Left ventricle myocardium superior (tissue), 1 donor: Measurements from ENCODE around the gene MED27. TPM values are rescaled to one million over a fixed set of nuclear protein-coding genes. Genes with fewer than 3 reads are reported as not detected.
A peak's percentile ranks its signal among the peaks of the same experiment; 100 is the strongest.

ENCODE experiments used
- ATAC-seq: fragments of 200-7000 bp; cut with Tn5 transposase; one replicate; pipeline ENCODE4 v1.9.1; 2020; ENCODE audit warnings: mild to moderate bottlenecking, moderate library complexity
- DNase-seq: peaks from one replicate; pipeline ENCODE4 v3.0.0-alpha.2; 2020
- intact Hi-C: fragments of 100-400 bp; cut with micrococcal nuclease; formaldehyde crosslinking; loops from one replicate; pipeline ENCODE4 v1.11.0; 2022
- total RNA-seq: library from RNA; stranded (reverse); fragmentation: NEBNext Ultra II Directional; extraction: Animal tissue kit (Norgen Biotek cat#: 25700); gene quantifications from one replicate; pipeline ENCODE4 v1.2.1, GENCODE V29; 2021
- donor health status: DM: no; HTN: yes; CAD: no; lungs with severe emphysema.

Gene MED27
- total RNA-seq, 1 donor from 2014 or later, result 13.5 TPM

DNA sequence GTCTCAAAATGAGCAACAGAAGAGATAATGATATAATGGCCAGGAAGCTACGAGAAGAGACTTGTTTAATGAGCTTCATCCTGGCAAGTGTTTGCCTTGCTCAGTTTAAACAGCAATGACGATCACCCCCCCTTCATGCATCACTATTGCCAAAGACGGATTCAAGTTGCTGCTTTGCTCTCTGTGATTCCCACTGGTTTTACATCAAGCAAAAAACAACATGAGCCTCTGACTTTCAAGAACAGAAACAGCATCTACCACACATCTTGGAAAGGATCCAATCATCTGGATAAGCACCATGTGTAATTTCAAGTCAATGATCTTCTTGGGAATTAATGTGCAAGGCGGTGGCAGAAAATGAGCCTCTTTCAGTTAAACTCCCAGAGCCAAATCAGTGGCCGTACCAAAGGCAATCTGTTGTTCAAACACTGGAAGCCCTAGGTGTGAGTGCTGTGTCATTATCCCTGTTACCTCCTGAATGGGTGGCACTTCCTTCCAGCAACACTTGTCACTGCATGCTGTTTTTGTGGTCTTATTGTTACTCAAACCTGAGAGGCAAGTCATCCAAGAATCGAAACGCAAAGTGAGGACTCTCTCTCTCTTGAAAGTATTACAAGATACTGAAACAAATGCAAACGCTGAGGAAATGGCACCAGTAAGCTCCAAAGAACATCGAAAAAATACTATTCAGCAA is 72.8 kb downstream of the MED27 start:
- ATAC-seq, result peak; percentile 56
- intact Hi-C loops, result no loop called here
- DNase-seq, result no peak

GRCh38 chr9:132005899-132006298 is 73.8 kb downstream of the MED27 start:
- DNase-seq (no peak), ATAC-seq (peak; percentile 43)
- intact Hi-C loops, result no loop called here

DNA sequence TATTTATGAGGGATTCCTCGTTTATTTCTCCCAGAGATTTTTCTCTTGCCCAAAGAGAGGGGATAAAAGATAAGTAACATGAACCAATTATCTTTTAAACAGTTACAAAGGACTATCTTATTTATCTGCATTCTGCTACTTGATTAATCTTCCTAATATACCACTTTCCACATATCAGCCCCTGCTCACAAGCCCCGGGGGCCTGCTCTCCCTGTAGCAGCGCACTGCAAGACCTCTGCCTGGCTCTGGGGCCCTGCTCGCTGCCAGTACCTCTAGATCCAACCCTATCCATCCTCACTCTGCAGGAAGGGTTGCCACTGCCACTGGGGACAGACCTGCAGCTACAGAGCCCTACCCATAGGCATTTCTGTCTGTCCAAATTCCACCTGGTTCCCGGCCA is 75.3 kb downstream of the MED27 start:
- intact Hi-C loops, result no loop called here
- ATAC-seq (no peak), DNase-seq (no peak)

DNA sequence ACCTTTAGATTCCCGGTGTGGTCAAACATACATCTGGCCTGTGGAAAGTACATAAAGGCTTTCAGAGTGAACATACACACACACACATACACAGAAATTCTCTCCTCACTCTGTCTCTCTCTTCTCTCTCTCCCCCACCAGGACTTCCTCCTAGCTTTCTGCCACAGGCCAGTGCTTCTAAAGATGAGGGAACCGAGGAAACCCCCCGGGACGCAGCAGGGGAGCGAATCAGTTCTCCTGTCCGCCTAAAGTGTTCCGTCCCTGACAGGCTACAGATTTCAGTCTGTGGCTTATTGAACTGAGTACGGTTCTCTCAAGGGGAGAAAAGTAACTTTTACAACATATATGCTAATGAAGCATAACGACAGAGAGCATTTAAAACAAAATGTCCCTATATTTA is 75.8 kb downstream of the MED27 start:
- ATAC-seq, result no peak
- DNase-seq, result no peak
- intact Hi-C loops, result no loop called here

DNA sequence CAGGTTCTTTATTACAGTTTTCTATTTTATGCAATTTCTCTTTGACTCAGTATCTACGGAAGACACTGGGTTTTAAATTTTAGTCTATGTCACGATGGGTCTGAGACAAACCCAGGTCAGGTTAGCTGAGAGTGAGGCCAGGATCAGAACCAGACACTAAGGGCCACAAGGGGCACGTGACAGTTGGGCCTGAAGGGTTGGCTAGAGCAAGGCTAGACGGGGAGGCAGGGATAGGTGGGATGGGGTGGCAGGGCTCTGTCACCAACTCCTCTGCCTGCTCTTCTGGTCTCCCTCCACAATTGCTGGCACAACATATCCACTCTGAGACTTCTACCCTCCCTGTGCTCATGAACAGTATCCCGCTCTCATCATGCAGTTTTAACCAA is 76.4 kb downstream of the MED27 start:
- intact Hi-C loops, result no loop called here
- no peak for DNase-seq
- no peak for ATAC-seq

DNA sequence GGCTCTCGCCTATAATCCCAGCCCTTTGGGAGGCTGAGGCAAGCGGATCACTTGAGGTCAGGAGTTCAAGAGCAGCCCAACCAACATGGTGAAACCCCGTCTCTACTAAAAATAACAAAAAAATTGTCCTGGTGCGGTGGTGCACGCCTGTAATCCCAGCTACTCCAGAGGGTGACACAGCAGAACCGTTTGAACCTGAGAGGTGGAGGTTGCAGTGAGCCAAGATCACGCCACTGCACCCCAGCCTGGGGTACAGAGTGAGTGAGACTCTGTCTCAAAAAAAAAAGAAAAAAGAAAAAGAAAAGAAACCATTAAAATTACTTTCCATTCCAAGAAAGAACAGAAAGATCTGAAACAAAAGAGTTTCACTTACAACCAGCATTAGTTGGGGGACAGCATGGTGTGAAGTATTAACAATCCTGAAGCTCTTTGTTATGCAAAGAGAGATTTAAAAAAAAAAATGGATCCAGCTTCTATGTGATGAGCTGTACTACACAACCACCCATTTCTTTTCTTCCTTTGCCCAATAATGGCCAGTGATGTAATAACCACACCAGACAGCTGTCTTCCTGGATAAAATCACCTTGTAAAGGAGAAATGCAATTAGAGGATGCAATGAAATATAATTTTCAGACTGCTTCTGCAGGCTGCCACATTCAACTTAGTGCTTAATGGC is 76.9 kb downstream of the MED27 start:
- no peak for DNase-seq
- intact Hi-C loops, result no loop called here
- ATAC-seq, result no peak

GRCh38 chr9:132001567-132001966 is 78.1 kb downstream of the MED27 start:
- DNase-seq, result no peak
- intact Hi-C loops, result no loop called here
- ATAC-seq, result no peak

DNA sequence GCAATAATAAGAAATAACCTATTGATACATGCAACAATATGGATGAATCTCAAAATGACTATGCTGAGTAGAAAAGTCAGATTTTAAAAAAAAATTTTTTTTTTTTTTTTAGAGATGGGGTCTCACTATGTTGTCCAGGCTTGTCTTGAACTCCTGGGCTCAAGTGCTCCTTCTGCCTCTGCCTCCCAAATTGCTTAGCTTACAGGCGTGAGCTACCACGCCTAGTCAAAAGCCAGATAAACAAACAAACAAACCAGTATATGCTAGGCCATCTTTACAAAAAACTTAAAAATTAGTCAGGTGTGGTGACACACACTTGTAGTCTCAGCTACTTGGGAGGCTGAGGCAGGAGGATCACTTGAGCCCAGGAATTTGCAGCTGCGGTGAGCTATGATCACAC is 79.0 kb downstream of the MED27 start:
- DNase-seq (no peak), ATAC-seq (no peak)
- intact Hi-C loops, result no loop called here

DNA sequence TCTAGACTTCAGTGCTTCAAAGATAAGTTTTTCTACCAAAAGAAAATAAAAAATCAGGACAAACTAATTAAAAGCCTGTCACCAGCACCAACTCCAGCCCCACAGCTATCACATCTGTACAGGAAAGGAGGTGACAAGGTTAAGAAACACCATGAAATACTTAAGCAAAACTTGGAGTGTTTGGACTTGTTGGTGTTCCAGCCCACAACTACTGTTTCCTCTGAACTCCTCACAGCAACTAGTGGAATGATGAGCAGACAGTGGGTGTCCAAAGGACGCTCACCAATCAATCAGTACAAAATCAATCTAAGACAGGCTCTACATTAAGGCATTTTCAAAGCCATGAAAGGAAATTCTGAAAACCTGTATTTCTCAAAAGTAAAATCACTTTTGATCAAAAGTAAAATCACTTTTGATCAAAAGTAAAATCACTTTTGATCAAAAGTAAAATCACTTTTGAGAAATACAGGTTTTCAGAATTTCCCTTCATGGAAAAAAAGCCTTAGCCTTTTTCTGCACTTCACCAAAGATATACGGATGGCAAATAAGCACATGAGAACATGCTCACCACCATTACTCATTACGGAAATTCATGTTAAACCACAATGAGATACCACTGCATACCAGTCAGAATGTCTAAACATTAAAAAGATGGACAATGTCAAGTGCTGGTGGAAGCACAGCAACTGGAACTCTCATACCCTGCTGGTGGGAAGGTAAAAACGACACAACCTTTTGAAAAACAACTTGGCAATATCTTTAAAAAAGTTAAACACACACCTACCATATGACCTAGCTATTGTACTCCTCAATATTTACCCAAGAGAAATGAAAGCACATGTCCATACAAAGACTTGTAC is 79.7 kb downstream of the MED27 start:
- ATAC-seq (no peak), DNase-seq (no peak)
- intact Hi-C loops, result no loop called here

DNA sequence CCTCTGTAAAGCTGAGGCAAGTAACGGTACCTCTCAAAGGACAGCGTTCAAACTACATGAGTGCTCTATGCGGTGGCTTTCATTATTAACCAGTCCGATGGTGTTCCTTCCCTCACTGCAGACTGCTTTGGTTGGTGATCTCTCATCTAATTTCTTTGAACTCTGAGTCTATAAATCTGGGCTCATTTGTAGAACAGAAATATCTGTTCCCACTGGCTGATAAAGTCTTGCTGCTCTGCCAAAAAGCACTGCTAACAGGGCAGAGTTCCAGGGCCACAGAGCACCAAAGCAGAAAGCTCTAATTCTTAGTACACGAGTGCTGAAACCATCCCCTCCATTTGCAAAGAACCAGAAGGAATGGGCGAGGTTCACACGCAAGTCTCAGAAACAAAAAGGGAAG is 81.9 kb downstream of the MED27 start:
- ATAC-seq, result peak; percentile 91
- peak; percentile 51 for DNase-seq
- intact Hi-C loops, result no loop called here

DNA sequence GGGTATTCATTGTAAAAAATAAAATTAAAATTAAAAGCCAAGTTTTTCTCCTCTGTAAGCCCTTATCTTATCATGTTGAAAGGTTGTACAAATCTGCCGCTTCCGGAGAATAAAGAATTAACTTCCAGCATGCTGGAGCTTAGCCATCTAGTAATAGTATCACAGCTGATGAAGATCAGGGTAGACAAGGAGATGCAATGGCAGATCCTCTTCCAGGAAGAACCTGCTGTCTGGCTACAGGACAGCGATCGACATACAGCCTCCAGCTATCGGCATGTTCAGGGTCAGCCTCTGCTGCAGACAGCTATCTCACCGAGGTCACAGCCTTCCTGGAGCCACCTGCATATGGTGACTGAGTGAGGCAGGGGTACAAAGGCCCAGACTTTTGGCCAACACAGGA is 82.6 kb downstream of the MED27 start:
- ATAC-seq, result no peak
- DNase-seq, result no peak
- intact Hi-C loops, result no loop called here

GRCh38 chr9:131995382-131995781 is 84.3 kb downstream of the MED27 start:
- intact Hi-C loops, result no loop called here
- ATAC-seq, result no peak
- DNase-seq, result no peak

DNA sequence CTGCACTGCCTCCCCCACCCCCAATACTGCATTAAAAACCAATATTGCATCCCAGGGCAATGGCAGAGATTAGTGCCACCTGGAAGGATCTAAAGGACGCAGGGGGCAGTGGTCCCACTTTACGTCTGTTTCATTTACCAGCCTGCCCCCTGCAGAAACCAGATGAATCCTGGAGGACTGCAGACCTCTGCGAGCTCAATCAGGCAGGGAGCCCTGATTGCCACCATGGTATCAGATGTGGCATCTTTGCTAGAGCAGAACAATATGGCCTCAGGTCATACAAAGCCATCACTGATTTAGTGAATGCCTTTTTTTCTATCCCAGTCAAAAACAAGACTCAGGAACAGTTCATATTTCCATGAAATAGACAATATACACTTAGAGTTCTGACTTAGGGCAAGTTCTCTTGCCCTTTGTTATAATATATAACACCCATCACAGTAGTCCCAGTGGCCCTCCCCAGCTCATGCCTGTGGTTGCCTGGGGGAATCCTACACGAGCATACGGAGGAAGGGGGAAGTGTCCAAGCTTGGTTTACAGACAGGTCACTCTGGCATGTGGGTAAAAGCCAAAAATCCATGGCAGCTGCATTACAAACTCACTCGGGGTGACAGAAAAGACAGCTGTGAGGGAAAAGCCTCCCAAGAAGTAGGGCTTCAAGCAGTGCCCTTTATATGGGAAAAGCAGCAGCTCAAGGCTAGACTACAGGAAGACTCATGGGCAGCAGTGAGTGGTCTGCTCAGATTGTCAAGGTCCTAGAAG is 85.1 kb downstream of the MED27 start:
- intact Hi-C loops, result no loop called here
- ATAC-seq (no peak), DNase-seq (no peak)

GRCh38 chr9:131992906-131993657 is 86.6 kb downstream of the MED27 start:
- intact Hi-C loops, result no loop called here
- ATAC-seq, result no peak
- no peak for DNase-seq

DNA sequence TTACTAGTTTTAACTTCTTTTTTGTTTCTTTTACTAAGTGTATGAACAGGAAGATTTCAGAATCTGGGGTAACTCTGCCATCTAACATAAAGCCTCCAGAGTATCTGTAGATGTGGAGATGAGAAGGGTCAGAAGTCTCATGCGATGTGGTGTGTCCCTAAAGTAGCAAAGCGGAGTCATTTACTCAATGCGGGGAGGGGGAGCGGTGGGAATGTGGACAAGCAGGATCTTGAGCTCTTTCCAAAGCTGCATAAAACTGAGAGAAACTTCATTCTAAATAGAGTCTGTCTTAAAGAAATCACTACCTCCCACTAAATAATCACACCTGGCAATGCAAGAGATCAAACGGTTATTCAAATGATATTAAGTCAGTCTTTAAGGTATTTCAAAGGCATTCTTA is 92.4 kb downstream of the MED27 start:
- intact Hi-C loops, result no loop called here
- DNase-seq, result no peak
- no peak for ATAC-seq

DNA sequence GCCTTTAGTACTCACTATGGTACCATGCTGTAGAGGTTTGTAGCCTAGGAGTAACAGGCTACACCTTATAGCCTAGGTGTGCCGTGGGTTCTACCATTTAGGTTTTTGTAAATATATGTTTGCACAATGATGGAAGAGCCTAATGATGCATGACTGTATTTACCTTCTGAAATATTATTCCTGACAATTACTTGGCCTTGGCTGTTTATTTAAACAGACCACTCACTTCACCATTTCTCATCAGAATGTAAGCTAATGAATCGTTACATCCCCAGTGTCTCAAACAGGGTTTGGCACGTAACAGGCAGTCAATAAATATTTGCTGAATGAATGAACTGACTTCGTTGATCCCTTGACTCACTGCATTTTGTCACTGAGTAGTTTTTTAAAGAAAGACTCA is 93.1 kb downstream of the MED27 start:
- intact Hi-C loops, result no loop called here
- DNase-seq, result no peak
- no peak for ATAC-seq

- ATAC-seq, result no peak
- DNase-seq, result no peak
- intact Hi-C loops, result no loop called here
These were observed 93.6 kb downstream of the MED27 start for GRCh38 chr9:131986089-131986488.

DNA sequence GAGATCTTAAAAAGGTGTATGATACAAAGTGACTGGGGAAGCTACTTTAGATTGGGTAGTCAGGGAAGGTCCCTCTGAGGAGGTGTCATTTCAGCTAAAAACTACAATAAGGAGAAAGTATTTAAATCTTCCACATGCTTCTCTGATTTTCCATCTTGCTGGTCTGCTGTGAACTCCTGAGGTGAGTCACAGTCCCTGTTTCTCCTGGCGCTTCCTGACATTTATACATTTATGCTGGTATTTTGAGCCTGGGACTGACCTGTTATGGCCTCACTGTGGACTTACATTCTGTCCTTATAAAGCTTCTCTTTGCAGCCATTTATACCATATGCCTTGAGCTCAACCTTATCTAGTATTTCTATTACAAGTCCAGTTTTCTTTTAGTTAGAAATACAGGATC is 95.1 kb downstream of the MED27 start:
- intact Hi-C loops, result no loop called here
- ATAC-seq, result no peak

GRCh38 chr9:131982671-131983239 is 96.9 kb downstream of the MED27 start:
- intact Hi-C loops, result no loop called here
- ATAC-seq (no peak), DNase-seq (no peak)

More for the DNA sequence above, 95.1 kb downstream of the MED27 start:
- no peak for DNase-seq
